ENCODE measurements around the gene HOGA1.
"Not testable (repeated sequence)": the region's sequence is repeated elsewhere in the genome, so short reads cannot be mapped to it uniquely, and the experiment has no call there.

HOGA1 gene

GRCh38 chr10:97571622-97572021 lies 12.6 kb upstream of the HOGA1 start:
- no peak for TF ChIP-seq CTCF (conservative IDR thresholded peaks at IDR 0.05; ENCODE audit: low read depth, low read length)
- no peak for DNase-seq (ENCODE audit: low read depth)
- H3K4me3 ChIP-seq (ENCODE audit: low read length): no peak overlapping the region

GRCh38 chr10:97572214-97572989 lies 11.8 kb upstream of the HOGA1 start, which contains the start of gene ANKRD2:
TSS of gene ANKRD2 (plus strand) at chr10:97572779. CDS start at chr10:97572789, 10 bp downstream.
- DNase-seq (ENCODE audit: low read depth): no peak
- TF ChIP-seq CTCF (conservative IDR thresholded peaks at IDR 0.05; ENCODE audit: low read depth, low read length): peak; percentile 95
- H3K4me3 ChIP-seq (ENCODE audit: low read length): no peak within 1 kb of the TSS

- no peak for DNase-seq (ENCODE audit: low read depth)
- TF ChIP-seq CTCF (conservative IDR thresholded peaks at IDR 0.05; ENCODE audit: low read depth, low read length): no peak
- H3K4me3 ChIP-seq (ENCODE audit: low read length): no peak overlapping the region
Measured at GRCh38 chr10:97573021-97573420, 11.2 kb upstream of the HOGA1 start.

GRCh38 chr10:97573672-97574071 lies 10.5 kb upstream of the HOGA1 start:
- TF ChIP-seq CTCF (conservative IDR thresholded peaks at IDR 0.05; ENCODE audit: low read depth, low read length): no peak

GRCh38 chr10:97574374-97575126 lies 9.6 kb upstream of the HOGA1 start:
- DNase-seq (ENCODE audit: low read depth): peak; percentile 91
- no peak overlapping the region for H3K4me3 ChIP-seq (ENCODE audit: low read length)
- no peak for TF ChIP-seq CTCF (conservative IDR thresholded peaks at IDR 0.05; ENCODE audit: low read depth, low read length)

More at GRCh38 chr10:97573672-97574071, 10.5 kb upstream of the HOGA1 start:
- DNase-seq (ENCODE audit: low read depth): no peak
- no peak overlapping the region for H3K4me3 ChIP-seq (ENCODE audit: low read length)

GRCh38 chr10:97575127-97575668 lies 9.0 kb upstream of the HOGA1 start:
- no peak overlapping the region for H3K4me3 ChIP-seq (ENCODE audit: low read length)
- DNase-seq (ENCODE audit: low read depth): no peak
- no peak for TF ChIP-seq CTCF (conservative IDR thresholded peaks at IDR 0.05; ENCODE audit: low read depth, low read length)

- DNase-seq (ENCODE audit: low read depth); H3K4me3 ChIP-seq (ENCODE audit: low read length): not testable (repeated sequence)
Measured at GRCh38 chr10:97576487-97576886, 7.7 kb upstream of the HOGA1 start.

Data from retinal pigment epithelial cell (primary cell).